HL-60 (cell line): ENCODE measurements around the gene EID3.

Experiments used
- GABPA ChIP-seq: IDR thresholded peaks from 2 replicates; pipeline ENCODE4 v1.6.1; 2012; ENCODE audit warnings: low read depth
- POLR2AphosphoS5 ChIP-seq: IDR thresholded peaks from 2 replicates; pipeline ENCODE4 v1.6.1; 2012; ENCODE audit warnings: low read depth
- SPI1 ChIP-seq: IDR thresholded peaks from 2 replicates; pipeline ENCODE4 v1.6.1; 2012; ENCODE audit warnings: low read depth, mild to moderate bottlenecking, borderline replicate concordance
- TF ChIP-seq, protein P1 (sequence below): IDR thresholded peaks from one replicate; pipeline ENCODE4 v1.5.1; 2011; ENCODE audit warnings: low read length, control low read depth, inconsistent platforms; ENCODE audit not compliant: insufficient read depth
- TF ChIP-seq, protein P2 (sequence below): IDR thresholded peaks from 2 replicates; pipeline ENCODE4 v1.6.1; 2012; ENCODE audit warnings: low read depth; ENCODE audit not compliant: insufficient replicate concordance

DNA sequence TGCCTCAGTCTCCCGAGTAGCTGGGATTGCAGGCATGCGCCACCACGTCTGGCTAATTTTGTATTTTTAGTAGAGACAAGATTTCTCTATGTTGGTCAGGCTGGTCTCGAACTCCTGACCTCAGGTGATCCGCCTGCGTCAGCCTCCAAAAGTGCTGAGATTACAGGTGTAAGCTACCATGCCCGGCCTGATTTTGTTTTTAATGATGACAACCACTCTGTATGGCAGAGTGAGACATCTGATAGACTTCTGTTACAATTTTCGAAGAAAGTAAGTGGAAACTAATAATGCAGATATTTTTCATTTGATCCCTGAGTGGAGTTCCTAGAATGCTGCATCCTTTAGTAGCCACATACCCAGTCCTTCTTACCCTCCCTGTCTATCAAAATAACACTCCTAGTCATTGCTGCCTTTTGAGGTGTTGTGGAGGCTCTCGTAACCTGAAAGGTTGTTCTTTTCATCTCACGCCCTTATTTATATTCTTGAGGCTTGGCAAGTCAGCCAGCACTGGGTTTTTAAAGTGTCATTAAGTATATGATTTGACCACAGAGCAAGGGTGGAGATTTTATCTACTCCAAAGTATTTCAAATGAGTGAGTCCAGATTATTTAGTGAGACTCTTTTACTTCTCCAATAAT lies 5.9 kb upstream of the EID3 start:
- TF ChIP-seq, protein P1, sequence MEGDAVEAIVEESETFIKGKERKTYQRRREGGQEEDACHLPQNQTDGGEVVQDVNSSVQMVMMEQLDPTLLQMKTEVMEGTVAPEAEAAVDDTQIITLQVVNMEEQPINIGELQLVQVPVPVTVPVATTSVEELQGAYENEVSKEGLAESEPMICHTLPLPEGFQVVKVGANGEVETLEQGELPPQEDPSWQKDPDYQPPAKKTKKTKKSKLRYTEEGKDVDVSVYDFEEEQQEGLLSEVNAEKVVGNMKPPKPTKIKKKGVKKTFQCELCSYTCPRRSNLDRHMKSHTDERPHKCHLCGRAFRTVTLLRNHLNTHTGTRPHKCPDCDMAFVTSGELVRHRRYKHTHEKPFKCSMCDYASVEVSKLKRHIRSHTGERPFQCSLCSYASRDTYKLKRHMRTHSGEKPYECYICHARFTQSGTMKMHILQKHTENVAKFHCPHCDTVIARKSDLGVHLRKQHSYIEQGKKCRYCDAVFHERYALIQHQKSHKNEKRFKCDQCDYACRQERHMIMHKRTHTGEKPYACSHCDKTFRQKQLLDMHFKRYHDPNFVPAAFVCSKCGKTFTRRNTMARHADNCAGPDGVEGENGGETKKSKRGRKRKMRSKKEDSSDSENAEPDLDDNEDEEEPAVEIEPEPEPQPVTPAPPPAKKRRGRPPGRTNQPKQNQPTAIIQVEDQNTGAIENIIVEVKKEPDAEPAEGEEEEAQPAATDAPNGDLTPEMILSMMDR, result no peak
- TF ChIP-seq, protein P2, sequence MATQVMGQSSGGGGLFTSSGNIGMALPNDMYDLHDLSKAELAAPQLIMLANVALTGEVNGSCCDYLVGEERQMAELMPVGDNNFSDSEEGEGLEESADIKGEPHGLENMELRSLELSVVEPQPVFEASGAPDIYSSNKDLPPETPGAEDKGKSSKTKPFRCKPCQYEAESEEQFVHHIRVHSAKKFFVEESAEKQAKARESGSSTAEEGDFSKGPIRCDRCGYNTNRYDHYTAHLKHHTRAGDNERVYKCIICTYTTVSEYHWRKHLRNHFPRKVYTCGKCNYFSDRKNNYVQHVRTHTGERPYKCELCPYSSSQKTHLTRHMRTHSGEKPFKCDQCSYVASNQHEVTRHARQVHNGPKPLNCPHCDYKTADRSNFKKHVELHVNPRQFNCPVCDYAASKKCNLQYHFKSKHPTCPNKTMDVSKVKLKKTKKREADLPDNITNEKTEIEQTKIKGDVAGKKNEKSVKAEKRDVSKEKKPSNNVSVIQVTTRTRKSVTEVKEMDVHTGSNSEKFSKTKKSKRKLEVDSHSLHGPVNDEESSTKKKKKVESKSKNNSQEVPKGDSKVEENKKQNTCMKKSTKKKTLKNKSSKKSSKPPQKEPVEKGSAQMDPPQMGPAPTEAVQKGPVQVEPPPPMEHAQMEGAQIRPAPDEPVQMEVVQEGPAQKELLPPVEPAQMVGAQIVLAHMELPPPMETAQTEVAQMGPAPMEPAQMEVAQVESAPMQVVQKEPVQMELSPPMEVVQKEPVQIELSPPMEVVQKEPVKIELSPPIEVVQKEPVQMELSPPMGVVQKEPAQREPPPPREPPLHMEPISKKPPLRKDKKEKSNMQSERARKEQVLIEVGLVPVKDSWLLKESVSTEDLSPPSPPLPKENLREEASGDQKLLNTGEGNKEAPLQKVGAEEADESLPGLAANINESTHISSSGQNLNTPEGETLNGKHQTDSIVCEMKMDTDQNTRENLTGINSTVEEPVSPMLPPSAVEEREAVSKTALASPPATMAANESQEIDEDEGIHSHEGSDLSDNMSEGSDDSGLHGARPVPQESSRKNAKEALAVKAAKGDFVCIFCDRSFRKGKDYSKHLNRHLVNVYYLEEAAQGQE, result no peak
- no peak for TF ChIP-seq POLR2AphosphoS5
- no peak for TF ChIP-seq GABPA
- TF ChIP-seq SPI1, result no peak
